SH-SY5Y (cell line): ENCODE results near the gene PSPH.

Experiments used
- GATA2 ChIP-seq: IDR thresholded peaks from 2 replicates; pipeline ENCODE4 v1.6.1; 2011; ENCODE audit warnings: mild to moderate bottlenecking, low read depth, low read length
- GATA3 ChIP-seq: IDR thresholded peaks from 2 replicates; pipeline ENCODE4 v1.6.1; 2011; ENCODE audit warnings: low read depth, mild to moderate bottlenecking, low read length, moderate library complexity

- TF ChIP-seq GATA3, result no peak
- no peak for TF ChIP-seq GATA2
These were observed 43.4 kb downstream of the PSPH start for GRCh38 chr7:56007891-56008290.
